Parathyroid adenoma (tissue), 2 donors: ENCODE results near the gene ZFAND6.

ENCODE experiments used
- H2AFZ ChIP-seq: fragments of 300-600 bp; sonication (generic); one replicate; pipeline ENCODE4 v1.7.0; 2017; ENCODE audit warnings: antibody characterized with exemption, mild to moderate bottlenecking
- H3K27ac ChIP-seq: fragments of 300-600 bp; sonication (generic); one replicate; pipeline ENCODE4 v1.7.0; 2017
- H3K27me3 ChIP-seq: fragments of 300-600 bp; sonication (generic); one replicate; pipeline ENCODE4 v1.7.0; 2017; ENCODE audit warnings: low read length; ENCODE audit not compliant: control insufficient read depth, insufficient read depth
- H3K36me3 ChIP-seq: fragments of 300-600 bp; sonication (generic); one replicate; pipeline ENCODE4 v1.7.0; 2017; ENCODE audit warnings: low read length; ENCODE audit not compliant: control insufficient read depth, insufficient read depth
- H3K4me1 ChIP-seq: fragments of 300-600 bp; sonication (generic); one replicate; pipeline ENCODE4 v1.7.0; 2017; ENCODE audit warnings: control low read depth
- H3K4me2 ChIP-seq: fragments of 300-600 bp; sonication (generic); one replicate; pipeline ENCODE4 v1.7.0; 2017; ENCODE audit warnings: low read length
- H3K4me3 ChIP-seq: fragments of 300-600 bp; sonication (generic); one replicate; pipeline ENCODE4 v1.7.0; 2017; ENCODE audit warnings: low read depth, low read length
- H3K79me2 ChIP-seq: fragments of 300-600 bp; sonication (generic); one replicate; pipeline ENCODE4 v1.7.0; 2017; ENCODE audit warnings: control low read depth
- H3K9ac ChIP-seq: fragments of 300-600 bp; sonication (generic); one replicate; pipeline ENCODE4 v1.7.0; 2017; ENCODE audit warnings: mild to moderate bottlenecking
- H3K9me3 ChIP-seq: fragments of 300-600 bp; sonication (generic); one replicate; pipeline ENCODE4 v1.7.0; 2017; ENCODE audit warnings: low read length; ENCODE audit not compliant: control insufficient read depth
- CTCF ChIP-seq: fragments of 300-600 bp; sonication (generic); IDR thresholded peaks from one replicate; pipeline ENCODE4 v1.7.0; 2017; ENCODE audit warnings: antibody characterized with exemption, mild to moderate bottlenecking
- donor health status: primary hyperparathyroidism.

Gene ZFAND6

DNA sequence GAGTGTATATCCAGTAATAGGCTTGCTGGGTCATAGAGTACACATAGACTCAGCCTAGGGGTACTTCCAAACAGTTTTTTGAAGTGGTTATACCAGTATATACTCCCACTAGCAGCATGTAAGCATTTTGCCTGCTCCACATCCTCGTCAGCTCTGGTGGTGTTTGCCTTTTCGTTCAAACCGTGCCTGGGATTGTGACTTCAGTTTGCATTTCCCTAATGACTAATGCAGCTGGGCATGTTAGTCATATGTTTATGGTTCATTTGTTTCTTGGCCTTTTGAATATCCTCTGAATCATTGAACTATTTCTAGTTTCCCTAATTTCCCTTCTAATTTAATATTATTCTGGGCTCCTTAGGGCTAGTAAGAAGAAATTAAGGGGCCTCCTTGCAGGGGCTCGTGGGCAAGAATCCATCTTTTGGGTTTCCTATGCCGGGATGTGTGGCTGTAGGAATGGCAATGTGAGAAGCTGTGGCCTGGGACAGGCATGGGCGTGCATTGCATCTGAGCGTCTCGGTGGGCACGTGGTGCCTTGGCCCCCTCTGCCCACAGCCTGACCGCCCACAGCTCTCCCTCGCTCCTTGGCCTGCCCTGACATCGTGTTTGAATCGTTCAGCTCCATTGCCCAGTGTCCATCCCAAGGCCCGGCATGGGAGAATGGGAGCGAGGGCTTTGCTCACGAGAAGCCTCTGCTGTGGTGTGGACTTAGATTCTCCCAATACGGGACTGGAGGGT is 119.7 kb downstream of the ZFAND6 start:
- no peak for TF ChIP-seq CTCF
- H3K27ac ChIP-seq = no peak overlapping the region
- H3K9ac ChIP-seq = no peak overlapping the region

DNA sequence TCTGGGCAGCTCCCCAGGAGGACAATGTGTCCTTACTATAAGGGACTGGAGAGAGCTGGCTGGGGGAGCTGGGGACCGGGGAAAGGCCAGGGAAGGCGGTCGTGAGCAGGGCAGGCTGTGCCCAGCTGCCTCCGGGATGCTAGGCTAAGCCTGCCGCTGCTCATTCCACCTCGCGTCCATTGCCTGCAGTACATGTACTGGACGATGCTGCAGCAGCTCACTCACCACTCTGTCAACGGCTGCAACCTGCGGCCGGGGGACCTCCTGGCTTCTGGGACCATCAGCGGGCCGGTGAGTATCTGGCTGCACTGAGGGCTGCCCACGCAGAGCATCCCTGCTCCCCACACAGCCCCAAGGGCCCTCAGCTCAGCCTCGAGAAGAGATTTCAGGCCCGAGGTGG is 120.5 kb downstream of the ZFAND6 start:
- Histone ChIP-seq H2AFZ (no peak overlapping the region), H3K36me3 (no peaks in the 10 kb centered on the region), H3K4me1 (no peaks in the 10 kb centered on the region), H3K79me2 (no peaks in the 10 kb centered on the region), H3K27ac (no peak overlapping the region), H3K9me3 (no peaks in the 10 kb centered on the region), H3K4me2 (no peak overlapping the region), H3K4me3 (no peak overlapping the region), H3K27me3 (no peaks in the 10 kb centered on the region), H3K9ac (no peak overlapping the region)
- no peak for TF ChIP-seq CTCF

More for the DNA sequence above, 119.7 kb downstream of the ZFAND6 start:
- Histone ChIP-seq H3K4me3 (no peak overlapping the region), H3K36me3 (no peaks in the 10 kb centered on the region), H3K4me1 (no peaks in the 10 kb centered on the region), H2AFZ (no peak overlapping the region), H3K27me3 (no peaks in the 10 kb centered on the region), H3K9me3 (no peaks in the 10 kb centered on the region), H3K79me2 (no peaks in the 10 kb centered on the region), H3K4me2 (no peak overlapping the region)

- no peak overlapping the region for H2AFZ ChIP-seq
- no peak overlapping the region for H3K9ac ChIP-seq
- no peaks in the 10 kb centered on the region for H3K9me3 ChIP-seq
- H3K36me3 ChIP-seq = no peaks in the 10 kb centered on the region
- H3K4me3 ChIP-seq = no peak overlapping the region
- H3K27ac ChIP-seq = no peak overlapping the region
- H3K79me2 ChIP-seq = no peaks in the 10 kb centered on the region
- no peak overlapping the region for H3K4me2 ChIP-seq
- H3K27me3 ChIP-seq = no peaks in the 10 kb centered on the region
- H3K4me1 ChIP-seq = no peaks in the 10 kb centered on the region
- TF ChIP-seq CTCF = no peak
Observed at GRCh38 chr15:80180468-80180867, 121.0 kb downstream of the ZFAND6 start.

DNA sequence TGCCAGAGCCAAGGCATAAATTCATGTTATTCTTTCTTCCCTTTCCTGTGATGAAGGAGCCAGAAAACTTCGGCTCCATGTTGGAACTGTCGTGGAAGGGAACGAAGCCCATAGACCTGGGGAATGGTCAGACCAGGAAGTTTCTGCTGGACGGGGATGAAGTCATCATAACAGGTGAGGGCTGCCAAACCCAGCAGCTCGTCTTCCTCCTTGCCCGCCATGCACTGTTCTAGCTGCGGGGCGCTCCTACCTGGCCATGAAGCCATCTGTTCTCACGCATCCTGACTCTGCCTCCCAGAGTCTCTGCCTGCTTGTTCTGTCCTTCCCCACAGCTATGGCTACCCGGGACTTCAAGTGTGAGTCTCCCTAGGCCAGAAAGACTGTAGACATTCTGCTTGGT is 121.5 kb downstream of the ZFAND6 start:
- Histone ChIP-seq H3K4me1 (no peaks in the 10 kb centered on the region), H3K9ac (no peak overlapping the region), H3K9me3 (no peaks in the 10 kb centered on the region), H3K4me2 (no peak overlapping the region), H3K4me3 (no peak overlapping the region), H3K36me3 (no peaks in the 10 kb centered on the region), H3K27ac (no peak overlapping the region), H3K27me3 (no peaks in the 10 kb centered on the region), H2AFZ (no peak overlapping the region), H3K79me2 (no peaks in the 10 kb centered on the region)
- TF ChIP-seq CTCF = no peak
